Testis (tissue), 5 donors: ENCODE measurements around the gene SLC12A6. TPM values are rescaled to one million over a fixed set of nuclear protein-coding genes. Genes with fewer than 3 reads are reported as not detected.
A peak's percentile ranks its signal among the peaks of the same experiment; 100 is the strongest.
"Not testable (repeated sequence)": the region's sequence is repeated elsewhere in the genome, so short reads cannot be mapped to it uniquely, and the experiment has no call there.

Experiments
- DNase-seq: peaks from one replicate; pipeline ENCODE4 v3.0.0-alpha.2; 2019
- H3K27ac ChIP-seq, 2 donors: fragments of 200-600 bp; sonication (generic); one replicate each; pipeline ENCODE4 v1.5.1; 2019
- H3K27me3 ChIP-seq: fragments of 200-600 bp; sonication (generic); one replicate; pipeline ENCODE4 v1.5.1; 2019
- H3K36me3 ChIP-seq: fragments of 200-600 bp; sonication (generic); one replicate; pipeline ENCODE4 v1.5.1; 2017; ENCODE audit warnings: low read depth; ENCODE audit errors: missing control alignments
- H3K4me1 ChIP-seq: fragments of 200-600 bp; sonication (generic); one replicate; pipeline ENCODE4 v1.5.1; 2019
- H3K4me3 ChIP-seq, 2 donors: fragments of 200-600 bp; sonication (generic); one replicate each; pipeline ENCODE4 v1.5.1; 2017 to 2019
- H3K9me3 ChIP-seq: fragments of 200-600 bp; sonication (generic); one replicate; pipeline ENCODE4 v1.5.1; 2017
- CTCF ChIP-seq, 3 experiments: fragments of 450-650 bp in 2 of 3; fragments of 200-600 bp in 1 of 3; sonication (generic) in 1 of 3; IDR thresholded peaks; one replicate each; pipeline ENCODE4 v1.5.1; 2016 to 2019; ENCODE audit warnings: antibody characterized with exemption in 3 of 3, mild to moderate bottlenecking in 2 of 3, moderate library complexity in 1 of 3
- POLR2A ChIP-seq: fragments of 450-650 bp; IDR thresholded peaks from one replicate; pipeline ENCODE4 v1.6.1; 2017; ENCODE audit warnings: antibody characterized with exemption, mild to moderate bottlenecking, moderate library complexity
- WGBS, 2 donors: methylation state at CpG; one replicate each; pipeline ENCODE4 v1.1.5; 2018; 5-methylcytosine and 5-hydroxymethylcytosine counted together
- intact Hi-C: fragments of 100-400 bp; cut with DNase I; formaldehyde crosslinking; loops from one replicate; pipeline ENCODE4 v1.15.1; 2023; ENCODE audit warnings: low total_unique reads
- long read RNA-seq, 2 donors: transcript quantifications; one replicate each; lab custom pipeline, GENCODE V29; 2026
- polyA plus RNA-seq: library from polyadenylated mRNA; stranded (reverse); fragments of 350-450 nt; fragmentation: Illumina TruSeq; extraction: RNeasy Lipid Tissue Mini Kit (QIAGEN cat#74804); gene quantifications from one replicate; pipeline ENCODE4 v1.2.3, GENCODE V29; 2014; ENCODE audit warnings: low read depth, low replicate concordance; ENCODE audit not compliant: insufficient read depth
- total RNA-seq, 2 donors: library from RNA; depleted of rRNA; stranded (reverse); fragments of >200 nt; gene quantifications; one replicate each; pipeline ENCODE4 v1.2.3, GENCODE V29; 2016

Gene SLC12A6
- total RNA-seq, result 10 to 100 TPM; 72.8 to 77.2 TPM
- 106 TPM for polyA plus RNA-seq
- long read RNA-seq, donor 1, full-length matches to known transcripts, result 1 of 1 reads
- long read RNA-seq, donor 1, partial matches to known transcripts, result 0 of 1 reads
- long read RNA-seq, donor 1, other reads (novel, unspliced or antisense), result 0 of 1 reads
- long read RNA-seq, donor 2, full-length matches to known transcripts, result 1 of 1 reads
- long read RNA-seq, donor 2, partial matches to known transcripts, result 0 of 1 reads
- long read RNA-seq, donor 2, other reads (novel, unspliced or antisense), result 0 of 1 reads

GRCh38 chr15:34337557-34338306, at the start of gene SLC12A6:
Gene SLC12A6, minus strand, starts transcription at chr15:34337781. Its CDS starts 1,101 bp downstream, at chr15:34336680.
- WGBS, 2 donors, result 0% methylated on average over 9 to 76 of the region's 78 CpGs

GRCh38 chr15:34381829-34382521, 44.4 kb upstream of the SLC12A6 start:
- H3K27ac ChIP-seq, H3K9me3 ChIP-seq, H3K4me3 ChIP-seq, H3K36me3 ChIP-seq, H3K27me3 ChIP-seq, H3K4me1 ChIP-seq, DNase-seq, intact Hi-C loops: not testable (repeated sequence)
- WGBS, 2 donors, result no CpG with 5 or more reads among the region's 19 CpGs

More at GRCh38 chr15:34337557-34338306, at the start of gene SLC12A6:
- TF ChIP-seq POLR2A, result no peak
- no peak for TF ChIP-seq CTCF (IDR thresholded peaks at IDR 0.05)
- peaks cover 3% of the 10 kb centered on the region for H3K4me1 ChIP-seq
- H3K27me3 ChIP-seq, result no peaks in the 10 kb centered on the region
- intact Hi-C loops, result no loop called here
- DNase-seq, result peak; percentile 93
- peak within 1 kb of the TSS; percentile 88 to 91 for H3K4me3 ChIP-seq
- no peaks in the 10 kb centered on the region for H3K9me3 ChIP-seq
- no peaks in the 10 kb centered on the region for H3K36me3 ChIP-seq
- H3K27ac ChIP-seq, result peak within 1 kb of the TSS; percentile 79 to 92

DNA sequence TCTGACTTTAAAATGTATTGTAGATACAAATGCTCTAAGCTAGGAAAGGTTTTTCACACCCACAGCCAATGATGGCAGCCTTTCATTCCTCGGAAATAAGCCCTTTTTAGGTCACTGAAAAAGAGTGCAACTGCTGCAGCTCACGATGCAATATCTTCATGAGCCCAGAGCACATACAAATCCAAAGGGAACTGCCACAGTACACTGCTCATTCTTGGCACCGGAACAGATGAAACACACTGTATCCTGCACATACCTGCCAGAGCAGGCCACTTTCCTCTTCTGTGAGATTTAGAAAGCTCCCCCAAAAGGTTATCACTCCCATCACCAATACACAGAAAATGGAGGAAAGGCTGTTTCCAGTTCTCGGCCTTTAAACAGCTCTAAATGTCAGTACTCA, 42.9 kb upstream of the SLC12A6 start:
- H3K9me3 ChIP-seq, intact Hi-C loops, H3K4me1 ChIP-seq, H3K4me3 ChIP-seq, DNase-seq, H3K27ac ChIP-seq, H3K36me3 ChIP-seq, H3K27me3 ChIP-seq: not testable (repeated sequence)
- 90 to 92% methylated on average over 4 of the region's 4 CpGs for WGBS, 2 donors

DNA sequence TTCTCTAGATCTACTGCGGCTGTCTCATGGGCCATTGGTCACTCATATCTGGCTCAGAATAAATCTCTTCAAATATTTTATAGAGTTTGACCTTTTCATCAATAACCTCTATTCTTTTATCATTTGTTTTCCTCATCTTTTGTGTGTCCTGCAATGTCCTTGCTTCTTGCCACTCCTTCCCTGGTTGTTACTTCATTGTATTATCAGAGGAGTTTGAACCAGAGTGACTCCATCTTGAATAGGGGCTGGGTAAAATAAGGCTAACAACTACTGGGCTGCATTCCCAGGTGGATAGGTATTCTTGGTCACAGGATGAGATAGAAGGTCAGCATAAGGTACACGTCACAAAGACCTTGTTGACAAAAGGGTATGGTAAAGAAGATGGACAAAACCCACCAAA, 39.3 kb upstream of the SLC12A6 start:
- intact Hi-C loops, result no loop called here
- H3K27ac ChIP-seq, result no peak overlapping the region
- no peak for DNase-seq
- WGBS, 2 donors, result 95 to 98% methylated on average over 2 of the region's 2 CpGs
- no peaks in the 10 kb centered on the region for H3K36me3 ChIP-seq
- TF ChIP-seq POLR2A (no peak), CTCF (IDR thresholded peaks at IDR 0.05) (no peak)
- H3K27me3 ChIP-seq, result no peaks in the 10 kb centered on the region
- H3K4me1 ChIP-seq, result no peaks in the 10 kb centered on the region
- H3K4me3 ChIP-seq, result no peak overlapping the region
- no peaks in the 10 kb centered on the region for H3K9me3 ChIP-seq

DNA sequence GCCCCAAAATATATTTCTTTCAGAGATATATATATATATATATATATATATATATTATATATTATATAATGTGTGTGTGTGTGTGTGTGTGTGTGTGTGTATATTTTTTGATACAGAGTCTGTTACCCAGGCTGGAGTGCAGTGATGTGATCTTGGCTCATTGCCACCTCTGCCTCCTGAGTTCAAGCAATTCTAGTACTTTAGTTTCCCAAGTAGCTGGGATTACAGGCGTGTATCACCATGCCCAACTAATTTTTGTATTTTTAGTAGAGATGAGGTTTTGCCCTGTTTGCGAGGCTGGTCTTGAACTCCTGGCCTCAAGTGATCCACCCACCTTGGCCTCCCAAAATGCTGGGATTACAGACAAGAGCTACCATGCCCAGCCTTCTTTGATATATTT, 38.0 kb upstream of the SLC12A6 start:
- intact Hi-C loops, DNase-seq, H3K4me1 ChIP-seq, H3K4me3 ChIP-seq, H3K36me3 ChIP-seq, H3K27ac ChIP-seq, H3K9me3 ChIP-seq, H3K27me3 ChIP-seq: not testable (repeated sequence)
- 95 to 100% methylated on average over 2 of the region's 2 CpGs for WGBS, 2 donors

DNA sequence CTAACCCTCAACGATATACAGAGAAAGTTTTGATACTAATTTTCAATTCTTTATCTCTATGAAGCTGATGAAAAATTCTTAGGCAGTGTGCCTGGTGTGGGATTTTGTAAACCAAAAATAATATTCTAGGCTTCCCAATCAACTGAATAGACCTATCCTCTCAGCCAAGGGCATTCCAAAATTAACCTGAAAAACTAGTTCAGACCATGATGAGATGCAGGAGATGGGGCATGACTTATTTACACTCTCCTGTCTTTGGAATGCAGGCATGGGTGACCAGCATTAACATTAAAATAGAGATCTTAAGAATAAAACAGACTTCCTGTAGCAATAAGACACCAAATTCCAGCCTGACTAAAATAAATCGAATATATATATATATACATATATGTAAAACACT, 37.2 kb upstream of the SLC12A6 start:
- H3K9me3 ChIP-seq, result no peaks in the 10 kb centered on the region
- H3K27ac ChIP-seq, result no peak overlapping the region
- WGBS, 2 donors, result 68 to 86% methylated on average over 2 of the region's 2 CpGs
- intact Hi-C loops, result no loop called here
- no peak overlapping the region for H3K4me3 ChIP-seq
- no peak for TF ChIP-seq POLR2A
- no peak for TF ChIP-seq CTCF (IDR thresholded peaks at IDR 0.05)
- no peaks in the 10 kb centered on the region for H3K36me3 ChIP-seq
- no peak for DNase-seq
- H3K27me3 ChIP-seq, result no peaks in the 10 kb centered on the region
- no peaks in the 10 kb centered on the region for H3K4me1 ChIP-seq
